Measurements from ENCODE around the gene SUMF1.
A peak's percentile ranks its signal among the peaks of the same experiment; 100 is the strongest.

The SUMF1 gene

DNA sequence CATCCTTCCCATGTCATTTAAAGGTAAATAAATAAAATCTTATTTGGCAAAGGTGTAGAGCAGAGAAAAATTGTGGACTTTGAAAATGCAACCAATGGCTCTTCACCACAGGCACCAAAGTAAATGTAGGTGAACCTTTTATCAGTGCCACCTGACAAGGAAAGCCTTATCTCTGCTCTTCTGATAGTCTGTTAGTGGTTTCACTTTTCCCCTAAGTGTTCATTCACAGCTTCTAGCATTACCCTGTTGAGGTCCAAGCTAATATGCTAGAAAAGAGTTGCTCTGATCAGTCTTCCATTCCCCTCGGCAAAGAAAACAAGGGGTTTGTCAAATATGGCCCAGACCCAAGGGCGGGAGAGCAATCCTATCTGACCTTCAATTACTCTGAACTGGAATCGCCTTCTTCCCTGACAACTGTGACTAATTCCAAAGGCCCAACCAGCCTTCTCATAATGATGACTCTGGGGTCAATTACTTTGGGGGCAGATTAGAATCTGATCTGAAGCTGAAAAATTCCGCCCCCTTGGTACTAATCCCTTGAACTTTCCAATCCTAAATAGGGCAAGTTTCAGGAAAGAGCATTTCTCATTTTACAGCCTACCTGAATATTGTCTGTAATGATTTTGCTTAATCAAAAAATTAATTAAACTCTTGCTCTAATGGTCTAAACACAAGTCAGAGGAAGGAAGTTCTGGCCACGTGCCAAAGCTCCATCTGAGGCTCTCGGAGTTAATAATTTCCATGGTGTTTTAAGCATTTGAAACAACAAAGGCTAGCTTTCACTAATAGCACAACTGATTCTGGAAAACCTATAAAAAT is 111.5 kb downstream of the SUMF1 start:
- H3K27ac Mint-ChIP-seq, result no peak overlapping the region
- no peak for DNase-seq (ENCODE audit: low spot score)

DNA sequence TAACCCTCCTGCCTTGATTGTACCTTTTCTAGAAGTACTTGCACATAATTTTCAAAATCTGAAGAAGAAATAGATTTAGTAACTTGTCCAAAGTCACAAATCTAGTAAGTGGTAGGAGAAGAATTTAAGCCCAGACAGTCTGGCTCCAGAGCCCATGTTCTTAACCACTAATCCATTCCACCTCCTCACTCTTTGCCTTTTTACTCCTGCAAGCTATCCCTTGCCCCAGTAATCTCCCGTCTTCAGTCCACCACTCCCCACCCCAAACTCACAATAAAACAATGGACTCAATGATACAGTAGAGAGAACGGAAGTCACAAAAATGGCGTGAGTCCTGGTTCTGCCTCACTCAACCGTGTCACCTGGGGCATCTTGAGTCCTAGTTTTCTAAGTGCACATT is 115.2 kb downstream of the SUMF1 start:
- H3K4me1 Mint-ChIP-seq (ENCODE audit: low read depth), result peaks cover 19% of the 10 kb centered on the region
- H3K9me3 Mint-ChIP-seq, result no peaks in the 10 kb centered on the region
- H3K27me3 Mint-ChIP-seq (ENCODE audit: low read depth), result no peaks in the 10 kb centered on the region
- no peaks in the 10 kb centered on the region for H3K36me3 Mint-ChIP-seq (ENCODE audit: low read depth)
- H3K4me3 Mint-ChIP-seq, result peak overlapping the region; percentile 66
- no peak for DNase-seq (ENCODE audit: low spot score)
- H3K27ac Mint-ChIP-seq, result no peak overlapping the region

More for the DNA sequence above, 111.5 kb downstream of the SUMF1 start:
- H3K36me3 Mint-ChIP-seq (ENCODE audit: low read depth), result no peaks in the 10 kb centered on the region
- H3K27me3 Mint-ChIP-seq (ENCODE audit: low read depth), result no peaks in the 10 kb centered on the region
- no peaks in the 10 kb centered on the region for H3K9me3 Mint-ChIP-seq
- H3K4me1 Mint-ChIP-seq (ENCODE audit: low read depth), result peaks cover 19% of the 10 kb centered on the region
- no peak overlapping the region for H3K4me3 Mint-ChIP-seq

DNA sequence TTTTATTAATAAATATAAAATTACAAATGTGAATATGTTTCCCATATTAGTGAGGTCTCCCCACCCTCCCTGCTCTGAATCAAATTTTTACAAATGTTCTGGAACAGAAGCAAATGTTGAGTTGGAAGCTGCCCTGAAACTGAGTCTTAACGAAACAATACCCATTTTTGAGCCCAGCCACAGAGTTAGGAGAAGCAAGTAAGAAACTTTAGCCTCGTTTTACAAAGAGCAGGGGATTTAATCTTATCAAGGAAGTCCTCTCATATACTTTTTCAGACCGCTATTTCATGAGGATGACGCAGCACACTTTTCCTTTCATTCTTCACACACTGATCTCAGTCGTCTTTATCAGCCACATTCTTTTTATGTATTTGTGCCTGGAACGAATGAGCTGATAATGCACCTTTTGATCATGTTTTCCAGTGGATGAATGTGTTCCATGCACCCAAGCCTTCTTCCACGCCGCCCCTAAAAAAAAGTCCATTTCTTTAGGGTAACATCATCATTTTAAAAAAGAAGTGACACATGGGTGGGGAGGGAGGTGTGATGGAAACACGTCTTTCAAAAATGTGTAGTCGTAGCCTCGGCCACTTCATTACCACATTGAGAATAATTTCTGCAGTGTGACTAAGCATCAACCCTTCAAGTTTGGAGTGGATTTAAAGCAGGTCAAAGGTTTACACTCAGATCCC is 115.8 kb downstream of the SUMF1 start:
- Mint-ChIP-seq H3K9me3 (no peaks in the 10 kb centered on the region), H3K4me1 (ENCODE audit: low read depth) (peaks cover 17% of the 10 kb centered on the region), H3K4me3 (peak overlapping the region; percentile 66), H3K27ac (peak overlapping the region; percentile 66), H3K27me3 (ENCODE audit: low read depth) (peaks cover 5% of the 10 kb centered on the region), H3K36me3 (ENCODE audit: low read depth) (no peaks in the 10 kb centered on the region)
- DNase-seq (ENCODE audit: low spot score), result peak; percentile 54

DNA sequence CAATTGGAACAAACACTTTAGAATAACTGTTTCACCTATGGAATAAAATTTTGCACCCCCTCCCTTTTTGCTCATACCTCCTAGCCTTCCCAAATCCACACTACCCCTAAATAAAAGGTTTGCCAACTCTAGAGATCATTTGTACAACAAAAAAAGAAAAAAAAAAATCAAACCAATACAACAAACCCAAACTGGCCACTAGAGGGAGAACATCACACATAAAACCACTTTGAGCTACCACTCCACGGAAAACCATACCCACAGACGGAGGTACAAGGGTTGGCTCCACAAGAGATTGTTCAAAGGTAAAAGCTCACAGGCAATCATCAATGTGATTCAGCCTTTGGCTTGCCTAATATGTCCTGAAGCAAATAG is 116.3 kb downstream of the SUMF1 start:
- peaks cover 8% of the 10 kb centered on the region for H3K27me3 Mint-ChIP-seq (ENCODE audit: low read depth)

DNA sequence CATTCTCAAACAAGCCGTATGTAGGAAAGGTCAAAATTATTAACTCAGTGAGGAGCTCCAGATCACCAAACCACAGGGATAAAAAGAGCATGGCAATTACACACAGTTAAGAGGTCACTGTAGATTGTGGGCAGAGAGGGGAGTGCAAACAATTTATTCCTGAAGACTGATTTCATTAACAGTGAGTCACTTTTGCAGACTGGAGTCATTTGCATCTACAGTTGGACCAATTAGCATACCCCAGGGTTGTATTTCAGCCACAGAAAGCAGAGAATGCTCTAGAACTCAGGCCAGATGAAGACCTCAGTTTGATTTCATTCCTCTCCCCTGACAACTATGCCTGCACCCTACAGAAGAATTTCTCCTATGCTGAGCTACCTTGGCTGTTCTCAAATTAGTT is 123.8 kb downstream of the SUMF1 start:
- Mint-ChIP-seq H3K27me3 (ENCODE audit: low read depth) (peaks cover 10% of the 10 kb centered on the region), H3K4me3 (no peak overlapping the region), H3K36me3 (ENCODE audit: low read depth) (no peaks in the 10 kb centered on the region), H3K9me3 (no peaks in the 10 kb centered on the region), H3K27ac (no peak overlapping the region), H3K4me1 (ENCODE audit: low read depth) (peaks cover 5% of the 10 kb centered on the region)
- no peak for DNase-seq (ENCODE audit: low spot score)

More for the DNA sequence above, 116.3 kb downstream of the SUMF1 start:
- no peaks in the 10 kb centered on the region for H3K36me3 Mint-ChIP-seq (ENCODE audit: low read depth)
- H3K27ac Mint-ChIP-seq, result peak overlapping the region; percentile 29
- H3K4me1 Mint-ChIP-seq (ENCODE audit: low read depth), result peaks cover 16% of the 10 kb centered on the region
- H3K9me3 Mint-ChIP-seq, result no peaks in the 10 kb centered on the region
- DNase-seq (ENCODE audit: low spot score), result peak; percentile 33
- peak overlapping the region; percentile 20 for H3K4me3 Mint-ChIP-seq

DNA sequence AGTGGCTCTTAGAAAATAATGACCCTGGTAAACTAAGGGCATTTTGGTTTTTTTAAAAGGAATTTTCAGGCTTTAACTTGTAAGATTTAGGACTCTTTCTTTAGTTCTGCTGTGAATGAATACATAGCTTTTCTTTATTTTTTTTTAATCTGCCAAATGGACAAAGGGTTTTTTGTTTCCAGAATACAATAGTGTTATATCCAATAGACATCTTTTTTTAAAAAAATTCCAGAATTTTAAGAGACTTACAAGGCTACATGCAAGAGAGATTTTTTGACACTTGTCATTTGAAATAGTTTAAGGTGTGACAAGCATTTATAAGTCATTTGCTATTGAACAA is 125.8 kb downstream of the SUMF1 start:
- H3K9me3 Mint-ChIP-seq, result no peaks in the 10 kb centered on the region
- no peak overlapping the region for H3K4me3 Mint-ChIP-seq
- H3K36me3 Mint-ChIP-seq (ENCODE audit: low read depth), result no peaks in the 10 kb centered on the region
- DNase-seq (ENCODE audit: low spot score), result no peak
- no peak overlapping the region for H3K27ac Mint-ChIP-seq
- H3K27me3 Mint-ChIP-seq (ENCODE audit: low read depth), result peaks cover 13% of the 10 kb centered on the region
- H3K4me1 Mint-ChIP-seq (ENCODE audit: low read depth), result peaks cover 5% of the 10 kb centered on the region

DNA sequence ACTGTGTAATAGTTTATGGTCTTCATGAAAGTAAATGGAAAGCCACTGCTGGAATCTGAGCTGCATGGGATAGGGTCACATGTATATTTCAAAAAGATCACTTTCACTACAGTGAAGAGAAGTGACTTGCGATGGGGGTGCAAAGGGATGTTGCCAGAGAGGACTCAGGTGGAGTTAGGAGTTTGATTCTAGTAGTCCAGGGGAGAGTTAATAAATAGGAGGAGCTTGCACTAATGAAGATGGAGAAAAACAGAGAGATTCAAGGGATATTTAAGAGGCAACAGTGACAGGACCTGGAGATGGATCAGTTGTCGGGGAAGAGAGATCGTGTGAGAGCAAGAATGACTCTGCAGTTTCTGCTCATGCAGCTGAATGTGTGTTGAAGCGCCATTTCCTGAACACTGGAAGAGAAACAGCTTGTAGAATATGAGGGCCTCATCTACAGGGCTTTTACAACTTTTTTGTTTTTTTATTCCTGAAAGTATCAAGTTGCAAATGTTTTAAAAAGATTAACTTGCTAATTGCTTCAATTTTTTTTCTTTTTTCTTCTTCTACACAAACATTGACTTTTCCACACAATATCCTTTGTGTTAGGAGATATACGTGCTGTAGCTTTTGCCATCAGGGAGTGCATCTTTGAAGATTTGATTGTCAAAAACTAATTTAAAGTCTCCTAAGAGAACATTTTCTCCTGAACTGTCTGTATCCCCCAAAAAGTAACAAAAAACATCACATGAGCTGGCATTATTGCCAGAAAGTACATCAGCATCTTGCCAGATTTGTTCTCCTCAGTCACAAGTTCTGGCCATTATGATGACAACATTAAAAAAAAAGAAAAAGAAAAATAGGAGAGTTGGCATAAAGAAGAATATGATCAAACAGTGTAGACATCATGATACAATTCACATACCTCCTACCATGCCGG is 126.4 kb downstream of the SUMF1 start:
- H3K27ac Mint-ChIP-seq, result no peak overlapping the region
- H3K36me3 Mint-ChIP-seq (ENCODE audit: low read depth), result no peaks in the 10 kb centered on the region
- H3K9me3 Mint-ChIP-seq, result no peaks in the 10 kb centered on the region
- H3K27me3 Mint-ChIP-seq (ENCODE audit: low read depth), result peaks cover 10% of the 10 kb centered on the region
- no peak for DNase-seq (ENCODE audit: low spot score)
- no peak overlapping the region for H3K4me3 Mint-ChIP-seq
- H3K4me1 Mint-ChIP-seq (ENCODE audit: low read depth), result peaks cover 5% of the 10 kb centered on the region

DNA sequence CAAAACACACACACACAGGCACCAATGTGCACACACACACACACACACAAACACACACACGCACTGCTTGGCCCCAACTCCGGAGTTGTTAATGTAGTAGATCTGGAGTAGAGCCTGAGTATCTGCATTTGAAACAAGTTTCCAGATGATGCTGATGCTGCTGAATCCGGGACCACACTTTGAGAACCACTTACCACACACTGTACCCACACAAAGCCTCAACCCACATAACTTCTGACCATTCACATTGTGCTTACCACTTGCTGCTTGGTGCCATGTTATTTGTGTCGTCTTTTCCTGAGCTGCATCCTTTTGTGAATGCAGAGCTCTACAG is 127.0 kb downstream of the SUMF1 start:
- peaks cover 10% of the 10 kb centered on the region for H3K27me3 Mint-ChIP-seq (ENCODE audit: low read depth)
- no peaks in the 10 kb centered on the region for H3K9me3 Mint-ChIP-seq
- no peak for DNase-seq (ENCODE audit: low spot score)
- no peak overlapping the region for H3K27ac Mint-ChIP-seq
- no peak overlapping the region for H3K4me3 Mint-ChIP-seq
- H3K4me1 Mint-ChIP-seq (ENCODE audit: low read depth), result peaks cover 5% of the 10 kb centered on the region
- H3K36me3 Mint-ChIP-seq (ENCODE audit: low read depth), result no peaks in the 10 kb centered on the region

DNA sequence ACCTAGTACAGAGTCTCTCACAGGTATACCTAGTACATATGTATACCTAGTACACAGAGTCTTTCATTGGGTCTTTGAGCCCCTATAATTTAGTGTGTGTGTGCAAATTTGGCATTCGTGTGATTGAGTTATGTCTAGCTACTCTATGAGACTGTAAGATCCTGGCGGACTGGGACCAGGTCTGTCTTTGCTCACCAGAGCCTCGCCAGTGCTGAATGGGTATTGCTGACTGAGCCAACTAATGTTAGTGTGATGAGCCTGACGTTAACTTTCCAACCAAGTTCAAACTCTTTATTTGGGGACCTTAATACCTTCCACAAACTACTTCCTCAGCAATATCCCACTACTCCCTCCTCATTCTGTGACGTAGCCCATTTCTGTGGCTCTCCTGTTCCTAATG is 128.3 kb downstream of the SUMF1 start:
- no peak for DNase-seq (ENCODE audit: low spot score)
- Mint-ChIP-seq H3K27ac (no peak overlapping the region), H3K36me3 (ENCODE audit: low read depth) (no peaks in the 10 kb centered on the region), H3K4me1 (ENCODE audit: low read depth) (peaks cover 5% of the 10 kb centered on the region), H3K4me3 (no peak overlapping the region), H3K27me3 (ENCODE audit: low read depth) (peaks cover 10% of the 10 kb centered on the region), H3K9me3 (no peaks in the 10 kb centered on the region)

DNA sequence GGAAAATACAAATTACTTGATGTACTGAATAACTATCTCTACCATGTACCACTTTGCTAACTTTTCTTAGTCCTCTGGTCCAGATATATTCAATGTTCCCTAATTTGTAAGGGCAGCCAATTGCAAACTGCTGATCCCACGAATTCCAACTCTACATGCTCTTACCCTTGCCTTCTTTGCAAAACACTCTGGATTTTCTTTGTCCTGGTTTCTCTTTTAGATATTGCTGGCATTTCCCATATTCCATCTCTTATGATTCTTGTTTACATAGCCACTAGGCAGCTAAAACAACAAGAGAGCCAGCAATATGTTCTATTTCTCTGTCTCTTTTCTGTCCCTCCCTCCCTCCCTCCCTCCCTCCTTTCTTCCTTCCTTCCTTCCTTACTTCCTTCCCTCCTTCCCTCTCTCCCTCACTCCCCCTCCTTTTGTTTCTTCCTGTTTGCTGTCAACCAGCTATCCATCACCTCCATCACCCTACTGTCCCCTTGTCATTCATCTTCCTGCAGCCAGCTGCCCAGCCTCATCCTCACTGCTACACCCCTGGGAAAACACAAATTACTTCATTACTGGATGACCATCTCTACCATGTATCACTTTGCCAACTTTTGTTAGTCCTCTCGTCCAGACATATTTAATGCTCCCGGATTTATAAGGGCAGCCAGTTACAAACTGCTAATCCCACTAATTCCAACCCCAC is 130.1 kb downstream of the SUMF1 start:
- H3K27ac Mint-ChIP-seq, result no peak overlapping the region
- no peaks in the 10 kb centered on the region for H3K36me3 Mint-ChIP-seq (ENCODE audit: low read depth)
- H3K27me3 Mint-ChIP-seq (ENCODE audit: low read depth), result peaks cover 10% of the 10 kb centered on the region
- H3K9me3 Mint-ChIP-seq, result no peaks in the 10 kb centered on the region
- no peak overlapping the region for H3K4me3 Mint-ChIP-seq
- H3K4me1 Mint-ChIP-seq (ENCODE audit: low read depth), result peaks cover 5% of the 10 kb centered on the region
- DNase-seq (ENCODE audit: low spot score), result no peak

DNA sequence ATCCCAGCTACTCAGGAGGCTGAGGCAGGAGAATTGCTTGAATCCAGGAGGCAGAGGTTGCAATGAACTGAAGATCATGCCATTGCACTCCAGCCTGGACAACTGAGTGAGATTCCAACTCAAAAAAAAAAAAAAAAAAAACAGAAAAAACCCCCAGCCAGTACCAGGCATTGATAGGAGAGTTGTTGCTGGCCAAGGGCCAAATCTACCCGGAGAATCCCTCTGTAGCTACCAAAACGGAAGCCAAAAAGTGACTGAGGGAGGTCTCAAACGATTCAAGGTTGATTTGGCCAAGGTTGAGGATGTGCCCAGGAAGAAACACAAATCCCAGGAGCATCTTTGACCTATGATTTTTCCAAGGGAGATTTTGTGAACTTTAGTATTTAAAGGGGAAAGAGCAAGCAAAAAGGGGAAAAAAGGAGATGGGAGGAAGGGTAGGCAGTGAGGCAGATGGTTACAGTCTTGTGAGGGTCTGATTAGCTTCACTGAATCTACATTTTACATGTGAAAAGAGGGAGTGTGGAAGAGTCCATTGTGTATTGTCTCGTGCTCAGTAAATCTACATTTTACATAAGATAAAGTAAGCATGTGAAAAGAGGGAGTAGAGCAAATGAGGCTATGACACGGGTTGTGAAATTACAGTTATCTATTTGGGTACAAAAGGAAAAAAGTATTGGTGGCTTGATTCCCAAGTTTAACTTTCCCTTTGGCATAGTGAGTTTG is 131.1 kb downstream of the SUMF1 start:
- H3K27ac Mint-ChIP-seq, result no peak overlapping the region
- peaks cover 5% of the 10 kb centered on the region for H3K4me1 Mint-ChIP-seq (ENCODE audit: low read depth)
- DNase-seq (ENCODE audit: low spot score), result no peak
- peaks cover 10% of the 10 kb centered on the region for H3K27me3 Mint-ChIP-seq (ENCODE audit: low read depth)
- H3K36me3 Mint-ChIP-seq (ENCODE audit: low read depth), result no peaks in the 10 kb centered on the region
- H3K9me3 Mint-ChIP-seq, result no peaks in the 10 kb centered on the region
- no peak overlapping the region for H3K4me3 Mint-ChIP-seq

DNA sequence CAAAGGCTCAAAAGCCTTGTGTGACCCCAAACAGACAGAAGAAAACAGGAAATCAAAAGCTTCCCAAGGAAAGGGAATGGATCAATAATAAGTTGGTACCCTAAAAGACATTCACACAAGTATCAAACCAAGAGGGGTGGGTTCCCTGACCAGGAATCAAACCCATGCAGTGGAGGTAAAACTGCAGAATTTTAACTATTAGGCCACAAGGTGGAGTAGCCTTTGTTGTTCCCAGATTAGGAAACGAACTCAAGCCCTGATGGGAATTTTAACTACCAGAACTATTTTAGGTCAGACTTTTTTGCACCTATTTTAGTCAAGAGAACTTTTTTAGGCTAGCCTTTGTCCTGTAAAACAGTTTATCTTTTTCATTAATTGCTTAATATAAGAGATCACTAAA is 132.5 kb downstream of the SUMF1 start:
- no peak overlapping the region for H3K27ac Mint-ChIP-seq
- peaks cover 10% of the 10 kb centered on the region for H3K27me3 Mint-ChIP-seq (ENCODE audit: low read depth)
- no peaks in the 10 kb centered on the region for H3K36me3 Mint-ChIP-seq (ENCODE audit: low read depth)
- no peak for DNase-seq (ENCODE audit: low spot score)
- H3K9me3 Mint-ChIP-seq, result peaks cover 8% of the 10 kb centered on the region
- no peak overlapping the region for H3K4me3 Mint-ChIP-seq
- no peaks in the 10 kb centered on the region for H3K4me1 Mint-ChIP-seq (ENCODE audit: low read depth)

DNA sequence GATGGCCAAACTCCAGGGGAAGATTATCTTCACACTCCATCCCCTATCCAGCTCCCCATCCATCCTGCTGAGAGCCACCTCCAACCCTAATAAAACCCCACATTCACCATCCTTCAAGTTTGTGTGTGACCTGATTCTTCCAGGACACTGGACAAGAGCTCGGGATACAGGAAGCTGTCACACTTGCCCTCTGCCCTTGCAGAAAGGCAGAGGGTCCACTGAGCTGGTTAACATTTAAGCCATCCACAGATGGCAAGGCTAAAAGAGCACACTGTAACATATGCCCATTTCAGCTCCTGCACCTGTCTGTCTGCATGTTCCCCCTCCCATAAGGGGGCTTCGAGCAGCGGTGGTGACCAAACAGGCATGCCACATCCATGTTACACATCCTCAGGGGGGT is 134.1 kb downstream of the SUMF1 start:
- H3K27me3 Mint-ChIP-seq (ENCODE audit: low read depth), result peaks cover 8% of the 10 kb centered on the region
- peaks cover 19% of the 10 kb centered on the region for H3K9me3 Mint-ChIP-seq
- H3K4me1 Mint-ChIP-seq (ENCODE audit: low read depth), result no peaks in the 10 kb centered on the region
- H3K36me3 Mint-ChIP-seq (ENCODE audit: low read depth), result no peaks in the 10 kb centered on the region
- H3K27ac Mint-ChIP-seq, result no peak overlapping the region
- no peak overlapping the region for H3K4me3 Mint-ChIP-seq
- no peak for DNase-seq (ENCODE audit: low spot score)

All from T-helper 2 cell treated with Interferon-gamma antibody and Interleukin-4, amounts not matched to agents 5 μg/mL and 100 μg/mL, for 36 hours (primary cell).